CD4-positive, alpha-beta T cell treated with Interleukin-17A for 4 hours (primary cell): ENCODE measurements around the gene ALDH3B2.
A peak's percentile ranks its signal among the peaks of the same experiment; 100 is the strongest.
"Not testable (repeated sequence)": the region's sequence is repeated elsewhere in the genome, so short reads cannot be mapped to it uniquely, and the experiment has no call there.

ENCODE experiments used
- DNase-seq: peaks from one replicate; pipeline ENCODE4 v3.0.0-alpha.2; 2020; ENCODE audit warnings: mixed read lengths

Gene ALDH3B2, protein sequence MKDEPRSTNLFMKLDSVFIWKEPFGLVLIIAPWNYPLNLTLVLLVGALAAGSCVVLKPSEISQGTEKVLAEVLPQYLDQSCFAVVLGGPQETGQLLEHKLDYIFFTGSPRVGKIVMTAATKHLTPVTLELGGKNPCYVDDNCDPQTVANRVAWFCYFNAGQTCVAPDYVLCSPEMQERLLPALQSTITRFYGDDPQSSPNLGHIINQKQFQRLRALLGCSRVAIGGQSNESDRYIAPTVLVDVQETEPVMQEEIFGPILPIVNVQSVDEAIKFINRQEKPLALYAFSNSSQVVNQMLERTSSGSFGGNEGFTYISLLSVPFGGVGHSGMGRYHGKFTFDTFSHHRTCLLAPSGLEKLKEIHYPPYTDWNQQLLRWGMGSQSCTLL

DNA sequence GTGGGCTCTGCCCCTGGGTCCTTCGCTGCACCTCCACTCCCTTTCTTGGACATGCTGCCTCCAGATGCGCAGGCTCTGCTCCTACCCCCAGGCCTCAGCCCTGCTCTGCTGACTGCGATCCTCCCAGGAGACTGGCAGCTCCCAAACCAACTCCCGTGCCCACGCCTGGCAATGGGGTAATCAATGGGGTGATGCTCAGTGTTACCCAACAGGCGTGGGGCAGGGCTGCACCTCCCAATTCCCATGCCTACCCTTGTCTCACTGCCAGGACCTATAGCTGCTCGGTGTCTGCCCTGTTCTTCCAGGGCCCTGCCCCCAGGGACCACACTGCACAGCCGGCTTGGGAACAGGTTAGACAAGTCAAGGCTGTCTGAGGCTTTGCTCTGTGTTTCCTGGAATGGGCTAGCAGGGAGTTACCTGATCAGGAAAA, at the start of gene ALDH3B2:
Gene ALDH3B2, minus strand, starts transcription at position 182 of the 430 bp plus-strand sequence. CDS start 7,688 bp downstream, outside the sequence.
- DNase-seq, result no peak

DNA sequence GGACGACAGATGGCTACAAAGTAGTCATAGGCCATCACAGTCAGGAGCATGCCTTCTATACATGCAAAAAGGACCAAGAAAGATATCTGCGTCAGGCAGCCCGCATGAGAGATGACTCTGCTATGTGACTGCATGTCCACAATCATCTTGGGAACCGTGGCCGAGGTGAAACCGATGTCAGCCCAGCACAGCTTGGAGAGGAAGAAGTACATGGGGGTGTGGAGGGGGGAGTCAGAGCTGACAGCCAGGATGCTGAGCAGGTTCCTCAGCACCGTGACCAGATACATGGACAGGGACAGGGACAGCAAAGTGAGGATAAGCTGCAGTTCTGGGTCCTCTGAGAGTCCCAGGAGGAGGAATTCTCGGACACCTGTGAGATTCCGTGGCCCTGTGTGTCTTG, 48.6 kb upstream of the ALDH3B2 start:
- DNase-seq, result not testable (repeated sequence)

DNA sequence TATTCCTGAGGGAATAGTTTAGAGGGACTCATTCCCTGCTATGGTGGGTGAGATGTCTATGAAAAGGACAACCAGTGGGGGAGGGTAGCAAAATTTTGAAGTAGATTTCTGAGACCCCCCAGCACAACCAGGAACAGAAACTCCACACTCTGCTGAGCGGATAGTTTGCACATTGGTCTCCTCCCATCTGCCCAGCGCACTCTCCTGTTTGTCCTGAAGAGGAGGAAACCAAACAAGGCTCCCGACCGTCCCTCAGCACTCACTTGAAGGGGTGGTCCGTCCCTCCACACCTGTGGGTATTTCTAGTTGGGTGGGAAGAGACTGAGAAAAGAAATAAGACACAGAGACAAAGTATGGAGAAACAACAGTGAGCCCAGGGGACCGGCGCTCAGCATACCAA, 41.8 kb upstream of the ALDH3B2 start:
- DNase-seq, result not testable (repeated sequence)

DNA sequence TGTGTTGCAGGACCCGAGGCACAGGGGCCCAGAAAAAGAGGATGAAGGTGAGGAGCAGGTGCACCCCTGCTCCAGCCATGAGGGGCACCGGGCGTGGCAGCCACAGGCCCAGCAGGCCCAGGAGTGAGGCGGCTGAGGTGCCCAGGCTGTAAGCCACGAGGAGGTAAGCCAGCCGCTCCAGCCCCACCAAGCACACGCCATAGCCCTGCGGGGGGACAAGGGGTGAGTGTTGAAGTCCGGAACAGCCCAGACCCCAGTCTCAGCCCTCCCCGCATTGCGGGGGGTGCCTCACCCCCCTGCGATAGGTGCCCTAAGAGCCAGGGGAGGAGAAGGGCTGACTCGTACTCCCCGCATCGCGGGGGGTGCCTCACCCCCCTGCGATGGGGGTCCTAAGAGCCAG, 41.4 kb upstream of the ALDH3B2 start:
- not testable (repeated sequence) for DNase-seq

DNA sequence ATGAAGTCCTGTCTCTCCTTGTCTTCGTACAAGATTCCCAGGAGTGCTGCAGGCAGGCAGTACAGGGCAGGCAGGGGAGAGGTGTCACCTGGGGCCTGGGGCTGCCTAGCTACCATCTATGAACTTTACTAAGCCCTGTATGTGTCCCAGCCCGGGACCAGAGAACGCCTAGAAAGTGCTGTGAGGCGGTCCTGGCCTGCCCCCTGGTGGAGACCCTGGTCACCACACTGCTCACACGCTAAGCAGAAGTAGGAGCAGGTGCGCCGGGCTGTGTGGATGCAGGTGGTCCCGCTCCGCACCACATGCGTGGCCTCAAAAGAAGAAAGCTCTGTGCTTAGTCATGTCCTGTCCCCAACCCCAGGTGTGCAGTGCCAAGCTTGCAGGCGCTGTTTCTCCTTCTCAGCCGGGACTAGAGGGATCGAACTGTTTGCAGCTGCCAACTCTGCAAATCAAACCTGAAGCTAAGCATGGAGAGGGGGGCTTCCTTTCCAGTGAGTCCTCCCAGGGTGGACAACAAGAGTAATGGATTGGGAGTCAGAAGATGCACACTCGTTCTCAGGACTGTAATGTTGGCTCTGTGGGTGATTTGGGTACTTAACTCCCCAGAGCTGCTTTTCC, 39.6 kb upstream of the ALDH3B2 start:
- DNase-seq, result not testable (repeated sequence)

DNA sequence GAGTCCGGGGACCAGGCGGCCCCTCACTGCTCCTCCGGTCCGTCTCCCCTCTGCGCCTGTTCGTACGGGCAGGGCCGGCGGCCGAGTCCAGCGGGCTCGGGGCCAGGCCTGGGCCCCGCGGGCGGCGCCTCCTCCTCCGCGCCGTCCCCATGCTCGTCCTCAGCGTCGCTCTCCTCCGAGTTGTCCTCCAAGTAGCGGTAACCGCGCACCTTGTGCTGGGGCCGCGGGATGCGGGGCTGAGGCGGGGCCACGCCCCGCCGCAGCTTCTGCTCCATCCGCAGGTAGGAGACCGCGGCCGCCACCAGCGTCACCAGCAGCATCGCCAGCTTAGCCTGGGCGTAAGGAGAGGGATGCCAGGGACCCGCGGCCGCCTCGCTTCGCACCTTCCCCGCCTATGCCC, 37.3 kb upstream of the ALDH3B2 start:
- not testable (repeated sequence) for DNase-seq

DNA sequence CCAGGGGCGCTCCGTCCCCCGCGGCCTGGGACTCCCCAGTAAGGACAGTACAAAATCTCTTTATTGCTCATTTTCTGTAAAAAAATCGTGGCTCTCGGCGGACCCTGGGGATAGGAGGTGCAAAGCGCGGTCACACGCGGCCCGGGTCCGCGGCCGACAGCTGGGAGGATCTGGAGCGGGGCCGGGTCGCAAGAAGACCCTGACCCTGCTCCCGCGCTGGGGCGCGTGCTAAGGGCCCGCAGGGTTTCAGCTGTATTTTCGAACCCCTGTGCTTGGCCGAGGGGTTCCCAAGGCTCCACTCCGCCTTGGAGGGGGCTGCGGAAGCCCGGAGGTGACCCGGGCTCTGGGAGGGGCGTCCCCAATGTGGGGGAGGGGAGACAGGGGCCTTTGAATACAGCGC, 36.8 kb upstream of the ALDH3B2 start:
- not testable (repeated sequence) for DNase-seq

DNA sequence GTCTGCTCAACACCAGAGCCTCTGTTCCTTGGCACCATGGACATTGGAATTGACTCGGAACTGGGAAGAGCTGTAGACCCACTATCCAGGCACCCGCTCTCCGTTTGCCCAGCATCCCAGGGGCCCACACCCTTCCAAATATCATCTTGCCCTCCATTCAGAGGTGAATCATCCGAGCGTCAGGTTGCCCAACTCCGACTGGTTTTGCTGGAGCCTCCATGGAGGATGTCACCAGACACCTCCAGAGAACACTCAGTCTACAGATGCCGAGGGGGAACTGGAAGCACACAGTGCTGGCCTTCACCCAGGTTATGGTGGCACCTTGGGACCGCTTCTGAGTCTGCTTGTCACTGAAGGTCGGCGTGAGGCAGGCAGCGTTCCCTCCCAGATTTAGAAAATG, 35.4 kb upstream of the ALDH3B2 start:
- not testable (repeated sequence) for DNase-seq

DNA sequence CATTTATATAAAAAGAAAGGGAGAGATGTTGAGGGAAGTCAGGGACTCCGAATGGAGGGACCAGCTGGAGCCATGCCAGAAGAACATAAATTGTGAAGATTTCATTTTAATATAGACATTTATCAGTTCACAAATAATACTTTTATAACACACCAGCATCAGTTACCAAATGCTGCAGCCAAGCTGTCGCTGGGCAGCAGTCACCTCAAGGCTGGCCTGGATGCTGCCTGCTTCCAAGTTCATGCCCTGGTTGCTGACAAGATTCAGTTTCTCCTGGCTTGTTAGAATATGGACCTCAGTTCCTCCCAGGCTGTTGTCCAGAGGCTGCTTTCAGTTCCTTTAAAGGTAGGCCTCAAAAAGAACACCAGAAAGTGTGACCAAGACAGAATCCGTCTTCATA, 30.8 kb upstream of the ALDH3B2 start:
- no peak for DNase-seq

DNA sequence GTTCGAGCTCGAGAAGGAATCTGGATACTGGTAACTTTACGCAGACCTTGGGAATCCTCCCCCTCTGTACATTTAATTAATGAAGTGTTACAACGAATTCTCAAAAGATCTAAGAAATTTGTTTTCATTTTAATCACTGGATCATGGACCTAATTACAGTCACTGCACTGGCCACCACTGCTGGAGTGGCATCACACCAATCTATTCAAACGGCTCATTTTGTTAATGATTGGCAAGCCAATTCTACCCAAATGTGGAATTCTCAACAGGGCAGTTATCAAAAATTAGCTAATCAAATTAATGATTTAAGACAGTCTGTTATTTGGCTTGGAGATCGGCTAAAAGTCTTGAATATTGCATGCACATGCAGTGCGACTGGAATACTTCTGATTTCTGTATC, 30.1 kb upstream of the ALDH3B2 start:
- no peak for DNase-seq

DNA sequence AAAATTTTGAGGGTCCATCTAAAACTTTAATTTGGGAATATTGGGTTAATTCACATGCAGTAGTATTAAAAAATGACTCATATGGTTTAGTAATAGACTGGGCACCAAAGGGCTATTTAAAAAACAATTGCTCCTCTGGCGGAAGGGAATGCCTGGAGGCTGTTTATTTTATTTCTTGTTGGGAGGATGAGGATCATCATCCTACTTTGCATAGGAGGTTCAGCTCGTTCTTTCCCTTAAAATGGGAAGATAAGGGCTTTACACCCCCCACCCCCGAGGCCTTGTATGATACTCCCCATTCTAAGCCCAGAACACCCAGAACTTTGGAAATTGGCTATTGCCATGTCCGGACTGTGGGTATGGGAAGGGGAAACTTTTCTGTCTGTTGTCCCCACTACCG, 29.3 kb upstream of the ALDH3B2 start:
- DNase-seq, result not testable (repeated sequence)

DNA sequence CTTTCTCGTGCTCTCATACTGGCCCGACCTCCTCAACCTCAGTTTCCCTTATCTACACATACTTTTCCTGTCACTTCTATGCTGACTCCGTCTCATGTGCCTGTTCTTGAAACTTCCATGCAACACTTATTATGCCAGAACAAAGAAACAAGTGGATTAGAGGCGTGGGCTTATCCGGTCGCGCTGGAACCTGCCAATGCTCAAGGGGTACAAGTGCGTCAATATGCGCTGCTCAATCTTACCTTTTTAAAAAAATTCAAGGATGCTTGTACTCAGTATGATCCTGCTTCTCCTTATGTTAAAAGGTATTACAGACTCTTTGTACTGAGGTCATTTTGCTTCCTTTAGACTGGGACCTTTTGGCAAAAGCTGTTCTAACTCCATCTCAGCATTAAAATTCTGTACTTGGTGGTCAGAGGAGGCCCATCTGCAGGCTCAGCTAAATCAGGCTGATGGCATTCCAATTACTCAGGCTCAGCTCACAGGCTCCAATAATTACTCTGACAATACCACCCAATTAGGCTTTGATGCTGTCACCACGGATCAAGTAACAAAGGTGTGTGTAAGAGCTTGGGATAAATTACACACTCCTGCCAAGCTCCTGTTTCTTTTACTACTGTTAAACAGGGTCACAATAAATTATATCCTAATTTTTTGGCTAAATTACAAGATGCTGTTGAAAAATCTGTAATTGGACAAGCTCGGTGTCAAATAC, 26.3 kb upstream of the ALDH3B2 start:
- no peak for DNase-seq

DNA sequence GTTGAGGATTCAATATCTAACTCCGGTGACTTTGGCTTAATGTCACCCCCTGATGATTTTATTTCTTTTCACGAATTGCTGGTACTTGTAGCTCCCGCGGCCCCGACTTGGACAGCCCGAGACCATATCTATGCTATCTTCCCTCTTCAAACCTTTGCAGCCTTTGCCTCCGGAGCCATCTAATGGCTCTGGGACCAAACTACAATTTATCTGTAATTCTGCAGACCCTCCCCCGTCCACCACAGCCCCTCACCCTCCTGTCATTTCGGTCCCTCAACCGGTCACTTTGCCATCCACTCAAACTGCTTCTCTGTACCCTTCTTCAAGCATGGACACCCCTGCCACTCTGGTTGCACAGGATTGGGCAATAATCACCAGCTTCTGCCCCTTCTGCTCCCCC, 25.7 kb upstream of the ALDH3B2 start:
- DNase-seq, result no peak

DNA sequence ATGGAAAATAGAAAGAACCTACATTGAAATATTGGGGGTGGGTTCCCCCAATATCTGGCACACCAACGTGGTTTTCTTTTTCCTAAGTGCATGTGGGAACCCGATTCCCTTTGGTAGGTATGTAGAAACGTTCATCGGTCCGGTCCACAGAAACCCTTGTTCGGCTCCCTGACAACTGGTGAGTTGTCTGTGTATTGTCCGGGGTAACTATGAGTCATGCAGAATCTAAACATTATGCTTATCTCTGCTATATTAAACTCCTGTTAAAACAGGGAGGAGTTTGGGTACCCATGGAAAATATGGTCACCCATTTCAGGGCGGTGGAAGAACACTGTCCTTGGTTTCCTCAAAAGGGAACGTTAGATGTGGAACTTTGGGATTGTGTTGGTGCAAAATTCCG, 25.1 kb upstream of the ALDH3B2 start:
- no peak for DNase-seq

DNA sequence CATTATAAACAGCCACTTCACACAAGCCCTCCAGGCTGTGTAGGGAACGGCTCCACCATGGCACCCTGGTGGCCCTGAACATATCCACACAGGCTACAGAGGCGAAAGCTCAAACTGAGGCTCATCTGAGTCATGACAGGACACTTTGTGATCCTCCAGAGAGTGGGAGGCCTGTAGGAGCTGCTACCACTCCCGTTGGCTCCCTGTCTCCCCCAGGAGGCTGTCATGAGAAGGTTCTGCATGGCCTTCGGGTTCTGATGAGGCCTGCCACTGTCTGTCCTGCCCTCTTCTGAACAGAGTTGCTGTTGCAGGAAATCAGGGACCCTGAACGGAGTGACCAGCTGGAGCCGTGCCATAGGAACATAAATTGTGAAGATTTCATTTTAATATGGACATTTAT, 23.8 kb upstream of the ALDH3B2 start:
- DNase-seq, result peak; percentile 5

DNA sequence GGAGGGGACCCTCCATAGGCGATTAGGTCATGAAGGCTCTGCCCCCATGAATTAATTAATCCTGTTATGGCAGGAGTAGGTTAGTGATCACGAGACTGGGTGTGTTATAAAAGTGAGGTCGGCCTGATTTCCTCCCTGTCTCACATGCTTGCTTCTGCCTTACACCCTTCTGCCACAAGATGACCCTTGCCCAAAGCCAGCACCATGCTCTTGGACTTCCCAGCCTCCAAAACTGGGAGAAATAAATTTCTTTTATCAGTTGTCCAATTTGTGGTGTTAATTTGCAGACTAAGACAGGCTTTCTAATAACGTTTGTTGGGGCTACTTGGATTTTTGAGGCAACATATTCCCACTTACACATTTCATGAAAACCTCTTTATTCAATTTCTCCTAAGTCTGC, 23.4 kb upstream of the ALDH3B2 start:
- no peak for DNase-seq

DNA sequence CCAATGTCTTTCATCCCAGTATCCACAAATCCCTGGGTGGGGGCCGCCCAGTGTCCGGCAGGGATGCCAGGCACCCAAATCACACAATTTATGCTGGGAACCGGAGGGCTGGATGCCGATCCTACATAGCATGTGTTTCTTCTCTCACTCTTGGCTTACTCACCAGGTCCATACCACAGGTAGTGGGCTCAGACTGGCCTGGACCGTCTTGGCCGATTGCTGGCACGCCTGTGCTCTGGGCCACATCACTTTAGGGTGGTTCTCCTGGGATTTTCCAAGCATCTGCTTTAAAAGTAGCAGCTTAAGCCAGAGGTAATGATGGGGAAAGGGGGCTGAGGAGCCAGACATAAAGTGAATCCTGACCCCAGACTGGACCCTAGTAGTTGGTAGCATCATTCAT, 22.6 kb upstream of the ALDH3B2 start:
- no peak for DNase-seq

DNA sequence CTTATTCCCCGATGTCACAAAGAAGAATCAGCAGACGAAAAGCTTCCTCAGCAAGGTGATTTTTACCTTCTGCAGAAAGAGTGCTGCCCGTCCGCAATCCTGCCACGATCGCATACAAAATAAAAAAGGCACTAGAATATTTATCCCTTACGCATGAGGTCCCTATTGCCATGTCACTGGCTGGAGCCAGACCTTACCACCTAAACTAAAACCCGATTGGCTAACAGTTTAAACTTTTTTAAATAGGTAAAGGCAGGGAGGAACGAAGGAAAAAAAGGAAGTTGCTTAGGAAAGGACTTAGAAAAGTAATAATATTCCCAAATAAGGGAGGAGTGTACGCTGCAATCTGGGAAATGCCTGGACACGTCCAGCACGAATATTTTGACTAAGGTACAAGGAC, 21.2 kb upstream of the ALDH3B2 start:
- DNase-seq, result no peak

DNA sequence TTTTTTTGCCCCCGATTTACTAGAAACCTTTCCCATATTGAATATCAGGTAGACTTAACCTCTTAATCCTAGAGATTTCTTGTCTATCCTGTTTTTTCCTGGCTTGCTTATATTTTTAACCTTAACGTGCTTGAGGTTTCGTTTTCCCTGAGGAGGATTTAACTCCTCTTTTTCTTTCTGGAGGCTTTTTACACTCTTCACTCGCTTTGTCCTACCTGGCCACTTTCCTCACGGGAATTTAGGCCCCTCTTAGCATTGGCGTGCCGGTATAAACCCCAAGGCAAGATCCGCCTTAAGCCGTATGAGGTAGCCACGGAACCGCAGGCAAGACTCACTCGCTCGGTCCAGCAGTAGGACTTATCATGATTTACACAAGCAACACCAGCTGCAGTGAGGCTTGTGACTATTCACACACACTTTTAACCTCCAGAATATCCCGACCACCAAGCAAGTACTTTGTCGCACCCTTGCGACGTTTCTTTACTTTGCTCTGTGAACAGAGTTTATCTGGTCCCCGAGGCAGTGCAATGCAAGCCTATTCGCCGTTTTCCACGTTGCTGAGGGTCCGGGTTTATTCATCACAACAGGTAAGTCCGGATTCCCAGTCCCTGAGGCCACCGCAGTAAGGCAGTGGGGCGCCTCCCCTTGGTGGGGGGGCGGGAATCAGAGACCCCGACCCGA, 20.6 kb upstream of the ALDH3B2 start:
- DNase-seq, result no peak

DNA sequence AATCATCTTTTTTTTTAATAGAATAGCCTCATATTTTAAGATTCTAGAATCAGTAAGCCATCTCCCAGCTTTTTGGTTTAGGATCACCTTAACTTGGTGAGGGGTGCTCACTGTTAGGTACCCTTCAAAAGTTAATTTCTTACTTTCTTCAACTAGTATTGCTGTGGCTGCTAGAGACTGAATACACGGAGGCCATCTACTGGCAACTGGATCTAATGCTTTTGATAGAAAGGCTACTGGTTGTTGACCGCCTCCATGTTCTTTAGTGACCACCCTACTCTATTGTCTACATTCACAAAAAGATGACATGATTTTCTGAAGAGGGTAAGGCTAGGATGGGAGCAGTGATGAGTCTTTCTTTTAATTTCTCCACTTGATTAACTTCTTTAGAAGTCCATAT, 16.7 kb upstream of the ALDH3B2 start:
- DNase-seq, result no peak

DNA sequence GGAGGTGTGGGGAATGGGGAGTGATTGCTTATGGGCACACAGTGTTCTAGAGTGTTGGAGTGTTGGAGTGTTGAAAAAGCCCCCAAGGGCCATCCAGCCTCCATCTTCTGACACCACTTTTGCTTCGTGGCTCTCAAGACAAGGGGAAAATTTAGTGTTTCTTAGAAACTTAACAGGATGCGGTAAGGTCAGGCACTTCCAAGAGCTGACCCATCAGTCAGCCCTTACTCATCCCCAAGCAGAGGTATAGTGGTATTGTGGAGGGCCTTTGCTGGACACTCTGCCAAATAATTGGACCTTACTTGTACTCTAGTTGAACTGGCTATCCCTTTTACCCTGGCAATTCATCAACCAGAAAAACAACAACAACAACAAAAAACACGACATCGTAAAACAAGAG, 14.8 kb upstream of the ALDH3B2 start:
- no peak for DNase-seq

DNA sequence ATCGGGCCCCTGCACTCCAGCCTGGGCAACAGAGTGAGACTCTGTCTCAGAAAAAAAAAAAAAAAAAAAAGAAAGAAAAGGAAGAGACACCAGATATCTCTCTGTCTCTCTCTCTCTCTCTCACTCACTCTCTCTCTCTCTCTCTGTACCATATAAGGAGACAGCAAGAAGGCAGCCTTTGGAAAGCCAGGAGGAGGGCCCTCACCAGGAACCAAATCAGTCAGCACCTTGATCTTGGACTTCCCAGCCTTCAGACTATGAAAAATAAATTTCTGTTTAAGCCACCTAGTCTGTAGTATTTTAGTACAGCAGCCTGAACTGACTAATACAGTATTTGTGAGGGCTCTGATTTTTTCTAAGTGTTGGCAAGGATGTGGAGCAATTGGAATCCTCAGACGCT, 13.6 kb upstream of the ALDH3B2 start:
- no peak for DNase-seq

DNA sequence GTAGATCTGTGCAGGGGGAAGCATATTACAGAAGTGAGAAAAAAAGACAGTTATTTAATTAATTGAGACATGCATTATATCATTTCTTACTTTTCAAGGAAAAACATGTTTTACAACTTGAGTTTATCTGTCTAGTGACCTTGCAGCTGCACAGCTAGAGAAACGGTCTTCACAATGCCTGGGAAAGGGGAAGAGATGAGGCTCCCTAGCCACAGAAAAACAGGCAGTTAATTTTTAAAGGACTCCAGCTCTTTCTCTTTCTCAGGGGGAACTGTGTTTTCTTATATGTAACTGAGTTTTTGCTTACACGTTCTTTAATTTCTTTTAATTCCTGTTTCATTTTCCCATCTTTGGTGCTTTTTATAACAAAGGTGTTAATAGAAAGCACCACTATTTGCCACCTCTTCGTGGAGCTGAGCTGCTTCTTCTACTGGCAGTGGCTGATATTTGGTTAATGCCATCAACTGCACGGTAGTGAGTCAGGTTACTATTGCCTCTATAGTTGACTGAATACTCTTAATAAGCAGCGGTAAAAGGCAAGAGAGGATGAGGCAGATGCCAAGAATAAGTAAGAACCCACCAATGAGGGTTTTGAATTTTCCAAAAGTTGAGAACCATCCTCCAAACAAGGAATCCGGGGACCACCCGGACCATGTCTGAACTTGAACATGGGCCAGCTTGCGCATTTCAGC, 11.4 kb upstream of the ALDH3B2 start:
- DNase-seq, result not testable (repeated sequence)
